ENCODE results near the gene DERL2.
"Not testable (repeated sequence)": the region's sequence is repeated elsewhere in the genome, so short reads cannot be mapped to it uniquely, and the experiment has no call there.

DERL2 gene

GRCh38 chr17:5443728-5444127, 42.2 kb downstream of the DERL2 start:
- H3K4me3 ChIP-seq (replicated peaks in 1 of 2; ENCODE audit: low read depth in 2 of 2, low read length in 2 of 2), result no peak overlapping the region
- no peak for DNase-seq (ENCODE audit: low read depth in 2 of 2)
- TF ChIP-seq CTCF (IDR thresholded peaks at IDR 0.05; ENCODE audit: low read depth, low read length), result no peak

- no peak for TF ChIP-seq CTCF (IDR thresholded peaks at IDR 0.05; ENCODE audit: low read depth, low read length)
- DNase-seq (ENCODE audit: low read depth in 2 of 2), result no peak
- H3K4me3 ChIP-seq (replicated peaks in 1 of 2; ENCODE audit: low read depth in 2 of 2, low read length in 2 of 2), result peak overlapping the region in 1 of 2 donors; percentile 16
Observed at GRCh38 chr17:5439446-5439764, 46.6 kb downstream of the DERL2 start.

GRCh38 chr17:5438716-5439445, 47.1 kb downstream of the DERL2 start, which contains the start of gene C1QBP:
Gene C1QBP, minus strand, starts transcription at chr17:5439155. Its CDS starts 82 bp downstream, at chr17:5439073.
- TF ChIP-seq CTCF (IDR thresholded peaks at IDR 0.05; ENCODE audit: low read depth, low read length), result peak; percentile 86
- peak; percentile 94 to 95 for DNase-seq (ENCODE audit: low read depth in 2 of 2)
- H3K4me3 ChIP-seq (replicated peaks in 1 of 2; ENCODE audit: low read depth in 2 of 2, low read length in 2 of 2), result peak within 1 kb of the TSS; percentile 69 to 80

- peak overlapping the region; percentile 69 to 80 for H3K4me3 ChIP-seq (replicated peaks in 1 of 2; ENCODE audit: low read depth in 2 of 2, low read length in 2 of 2)
- peak in 1 of 2 donors; percentile 35 for DNase-seq (ENCODE audit: low read depth in 2 of 2)
- TF ChIP-seq CTCF (IDR thresholded peaks at IDR 0.05; ENCODE audit: low read depth, low read length), result no peak
Observed at GRCh38 chr17:5437721-5438317, 48.2 kb downstream of the DERL2 start.

- H3K4me3 ChIP-seq (replicated peaks in 1 of 2; ENCODE audit: low read depth in 2 of 2, low read length in 2 of 2); DNase-seq (ENCODE audit: low read depth in 2 of 2): not testable (repeated sequence)
Observed at GRCh38 chr17:5435781-5436315, 50.1 kb downstream of the DERL2 start.

GRCh38 chr17:5434984-5435383, 51.0 kb downstream of the DERL2 start:
- no peak for TF ChIP-seq CTCF (IDR thresholded peaks at IDR 0.05; ENCODE audit: low read depth, low read length)

GRCh38 chr17:5431949-5432556, 53.9 kb downstream of the DERL2 start:
- no peak for DNase-seq (ENCODE audit: low read depth in 2 of 2)
- H3K4me3 ChIP-seq (replicated peaks in 1 of 2; ENCODE audit: low read depth in 2 of 2, low read length in 2 of 2), result no peak overlapping the region
- no peak for TF ChIP-seq CTCF (IDR thresholded peaks at IDR 0.05; ENCODE audit: low read depth, low read length)

More at GRCh38 chr17:5434984-5435383, 51.0 kb downstream of the DERL2 start:
- no peak for DNase-seq (ENCODE audit: low read depth in 2 of 2)
- no peak overlapping the region for H3K4me3 ChIP-seq (replicated peaks in 1 of 2; ENCODE audit: low read depth in 2 of 2, low read length in 2 of 2)

GRCh38 chr17:5431234-5431633, 54.7 kb downstream of the DERL2 start:
- DNase-seq (ENCODE audit: low read depth in 2 of 2); H3K4me3 ChIP-seq (replicated peaks in 1 of 2; ENCODE audit: low read depth in 2 of 2, low read length in 2 of 2): not testable (repeated sequence)
